ENCODE results near the gene GPATCH8.
"Not testable (repeated sequence)": the region's sequence is repeated elsewhere in the genome, so short reads cannot be mapped to it uniquely, and the experiment has no call there.

Gene GPATCH8

GRCh38 chr17:44372036-44372435 is 131.2 kb downstream of the GPATCH8 start (continued):
- no peak for TF ChIP-seq ZNF266 (tag by site-specific recombination; IDR thresholded peaks at IDR 0.05; ENCODE audit: low read depth)
- no peak for TF ChIP-seq KLF10 (tag by site-specific recombination; IDR thresholded peaks at IDR 0.05)

DNA sequence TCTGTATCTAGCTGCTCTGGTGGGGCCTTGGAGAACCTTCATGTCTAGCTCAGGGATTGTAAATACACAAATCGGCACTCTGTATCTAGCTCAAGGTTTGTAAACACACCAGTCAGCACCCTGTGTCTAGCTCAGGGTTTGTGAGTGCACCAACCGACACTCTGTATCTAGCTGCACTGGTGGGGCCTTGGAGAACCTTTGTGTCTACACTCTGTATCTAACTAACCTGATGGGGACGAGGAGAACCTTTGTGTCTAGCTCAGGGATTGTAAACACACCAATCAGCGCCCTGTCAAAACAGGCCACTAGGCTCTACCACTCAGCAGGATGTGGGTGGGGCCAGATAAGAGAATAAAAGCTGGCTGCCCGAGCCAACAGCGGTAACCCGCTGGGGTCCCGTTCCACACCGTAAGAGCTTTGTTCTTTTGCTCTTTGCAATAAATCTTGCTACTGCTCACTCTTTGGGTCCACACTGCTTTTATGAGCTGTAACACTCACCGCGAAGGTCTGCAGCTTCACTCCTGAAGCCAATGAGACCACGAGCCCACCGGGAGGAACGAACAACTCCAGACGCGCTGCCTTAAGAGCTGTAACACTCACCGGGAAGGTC is 133.7 kb downstream of the GPATCH8 start:
- H3K27ac ChIP-seq (ENCODE audit: extremely low read depth, low read depth, low read length); H3K4me3 ChIP-seq (ENCODE audit: low read depth, low read length); H3K9me3 ChIP-seq (ENCODE audit: control insufficient read depth, insufficient read depth, low read depth, low read length); H3K36me3 ChIP-seq (ENCODE audit: control insufficient read depth in 2 of 2, insufficient read depth in 1 of 2, low read length in 2 of 2); H3K4me1 ChIP-seq (ENCODE audit: control insufficient read depth, insufficient read depth, low read length): not testable (repeated sequence)
- CTCF ChIA-PET = interaction anchor here (0.6 to 1.8 kb wide), 5 partner anchors 11 to 178 kb away, joined by 3 to 7 read pairs (median 3); no protein-coding TSS in a partner anchor
- TF ChIP-seq ZBTB17 (tag by site-specific recombination; IDR thresholded peaks at IDR 0.05) (0 out of 2 replicates have a peak, but pooled peaks have one; percentile 23), ZIC2 (tag by site-specific recombination; IDR thresholded peaks at IDR 0.05) (peak; percentile 81), ZNF341 (tag by site-specific recombination; IDR thresholded peaks at IDR 0.05; ENCODE audit: low read depth) (peak; percentile 35; the same call in 1 of the 2 replicates), FEZF1 (tag by site-specific recombination; IDR thresholded peaks at IDR 0.05) (peak; percentile 95)
- POLR2A ChIA-PET = interaction anchor here (1.0 to 1.5 kb wide), 3 partner anchors 11 to 149 kb away, joined by 3 to 4 read pairs (median 4); no protein-coding TSS in a partner anchor

GRCh38 chr17:44368391-44369243 is 134.6 kb downstream of the GPATCH8 start:
- not testable (repeated sequence) for H3K4me1 ChIP-seq (ENCODE audit: control insufficient read depth, insufficient read depth, low read length); H3K27ac ChIP-seq (ENCODE audit: extremely low read depth, low read depth, low read length); H3K36me3 ChIP-seq (ENCODE audit: control insufficient read depth in 2 of 2, insufficient read depth in 1 of 2, low read length in 2 of 2); H3K4me3 ChIP-seq (ENCODE audit: low read depth, low read length); H3K9me3 ChIP-seq (ENCODE audit: control insufficient read depth, insufficient read depth, low read depth, low read length)
- ChIA-PET CTCF (interaction anchor here (1.1 to 2.6 kb wide), 3 partner anchors 7 to 154 kb away, joined by 3 to 19 read pairs (median 7); no protein-coding TSS in a partner anchor), POLR2A (interaction anchor here (1.0 to 1.4 kb wide), 2 partner anchors 11 to 54 kb away, joined by 3 read pairs; no protein-coding TSS in a partner anchor)
- TF ChIP-seq ZBTB8A (tag by site-specific recombination; IDR thresholded peaks at IDR 0.05) = peak; percentile 36; the same call in 1 of the 2 replicates

GRCh38 chr17:44367231-44367979 is 135.8 kb downstream of the GPATCH8 start:
- POLR2A ChIA-PET = interaction anchor here (1.4 kb wide), 1 partner anchor 9 kb away, joined by 3 read pairs; no protein-coding TSS in a partner anchor
- H3K27ac ChIP-seq (ENCODE audit: extremely low read depth, low read depth, low read length) = no peak overlapping the region
- H3K9me3 ChIP-seq (ENCODE audit: control insufficient read depth, insufficient read depth, low read depth, low read length) = no peaks in the 10 kb centered on the region
- H3K4me1 ChIP-seq (ENCODE audit: control insufficient read depth, insufficient read depth, low read length) = peaks cover 5% of the 10 kb centered on the region
- H3K4me3 ChIP-seq (ENCODE audit: low read depth, low read length) = no peak overlapping the region
- no peak for TF ChIP-seq ZFP69B (tag by site-specific recombination; IDR thresholded peaks at IDR 0.05)
- peak; percentile 87 for TF ChIP-seq ZNF623 (tag by site-specific recombination; IDR thresholded peaks at IDR 0.05)
- CTCF ChIA-PET = interaction anchor here (0.6 to 2.6 kb wide), 7 partner anchors 8 to 159 kb away, joined by 3 to 19 read pairs (median 5); no protein-coding TSS in a partner anchor
- H3K36me3 ChIP-seq (ENCODE audit: control insufficient read depth in 2 of 2, insufficient read depth in 1 of 2, low read length in 2 of 2) = no peaks in the 10 kb centered on the region

DNA sequence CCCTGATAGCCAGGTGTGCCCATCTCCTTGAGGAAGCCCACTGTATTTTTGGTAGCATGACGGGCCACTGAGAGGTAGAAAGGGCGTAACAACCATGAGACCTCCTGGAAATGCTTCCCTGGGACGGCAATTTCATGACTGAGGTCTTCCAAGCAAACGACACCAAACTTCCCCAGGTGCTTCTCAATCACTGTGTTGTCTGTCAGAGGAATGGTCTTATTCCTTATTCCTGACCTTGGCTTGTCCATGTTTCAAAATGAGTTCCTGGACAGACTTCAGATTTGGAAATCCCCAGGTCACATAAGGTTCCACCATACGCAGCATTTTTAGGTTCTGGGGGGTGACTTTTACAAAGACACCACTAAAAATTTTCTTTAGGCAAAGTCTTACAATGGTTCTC is 138.2 kb downstream of the GPATCH8 start:
- H3K4me1 ChIP-seq (ENCODE audit: control insufficient read depth, insufficient read depth, low read length) = peaks cover 21% of the 10 kb centered on the region
- POLR2A ChIA-PET; H3K27ac ChIP-seq (ENCODE audit: extremely low read depth, low read depth, low read length); H3K9me3 ChIP-seq (ENCODE audit: control insufficient read depth, insufficient read depth, low read depth, low read length); H3K36me3 ChIP-seq (ENCODE audit: control insufficient read depth in 2 of 2, insufficient read depth in 1 of 2, low read length in 2 of 2); H3K4me3 ChIP-seq (ENCODE audit: low read depth, low read length): not testable (repeated sequence)
- CTCF ChIA-PET = interaction anchor here (0.6 to 0.7 kb wide), 3 partner anchors 108 to 241 kb away, joined by 3 to 6 read pairs (median 5); partner anchors contain the start of gene HDAC5
